Left lung (tissue), 10 donors: ENCODE results near the gene COL25A1. TPM values are rescaled to one million over a fixed set of nuclear protein-coding genes. Genes with fewer than 3 reads are reported as not detected.

Experiments
- ATAC-seq: fragments of 200-7000 bp; cut with Tn5 transposase; one replicate; pipeline ENCODE4 v1.9.1; 2020; ENCODE audit warnings: moderate library complexity
- DNase-seq, 4 donors: peaks; one replicate each; pipeline ENCODE4 v3.0.0-alpha.2; 2013 to 2020
- H3K27ac ChIP-seq, 2 donors: fragments of 200-600 bp; sonication (generic) in 1 of 2; one replicate each; pipeline versions ENCODE4 v1.5.0 to v1.8.0; 2020 to 2021
- H3K27me3 ChIP-seq, 2 donors: fragments of 200-600 bp; sonication (generic) in 1 of 2; one replicate each; pipeline versions ENCODE4 v1.5.0 to v1.8.0; 2020 to 2021
- H3K36me3 ChIP-seq, 2 donors: fragments of 200-600 bp; sonication (generic) in 1 of 2; one replicate each; pipeline versions ENCODE4 v1.5.0 to v1.8.0; 2020 to 2021
- H3K4me1 ChIP-seq, 2 donors: fragments of 200-600 bp; one replicate each; pipeline ENCODE4 v1.8.0; 2021
- H3K4me3 ChIP-seq, 2 donors: fragments of 200-600 bp; sonication (generic) in 1 of 2; one replicate each; pipeline versions ENCODE4 v1.5.0 to v1.8.0; 2020 to 2021; ENCODE audit warnings: mild to moderate bottlenecking in 1 of 2
- H3K9me3 ChIP-seq, 2 donors: fragments of 200-600 bp; sonication (generic) in 1 of 2; one replicate each; pipeline versions ENCODE4 v1.5.0 to v1.8.0; 2020 to 2021
- CTCF ChIP-seq, 2 donors: fragments of 200-600 bp; sonication (generic) in 1 of 2; IDR thresholded peaks; one replicate each; pipeline versions ENCODE4 v1.5.0 to v1.8.0; 2021; ENCODE audit warnings: antibody characterized with exemption in 2 of 2
- intact Hi-C, 2 donors: fragments of 100-400 bp; cut with DNase I; formaldehyde crosslinking; loops; one replicate each; pipeline versions ENCODE4 v1.11.2 to v1.14.2; 2022
- polyA plus RNA-seq, 6 donors: library from polyadenylated mRNA; unstranded; fragments of 120-200 nt; gene quantifications; one replicate each; pipeline ENCODE4 v1.2.1, GENCODE V29; 2013; ENCODE audit not compliant: insufficient read length in 6 of 6
- total RNA-seq, 2 donors: library from RNA; stranded (reverse); fragmentation: NEBNext Ultra II Directional; extraction: Animal tissue kit (Norgen Biotek cat#: 25700); gene quantifications; one replicate each; pipeline ENCODE4 v1.2.1, GENCODE V29; 2021
- donor health status: DM: no; HTN: yes; CAD: no.
- donor health status: DM: no; HTN: no; CAD: no.

COL25A1 gene
- total and polyA plus RNA-seq, 8 donors, result 0.13 to 1.8 (median 1.4) TPM

DNA sequence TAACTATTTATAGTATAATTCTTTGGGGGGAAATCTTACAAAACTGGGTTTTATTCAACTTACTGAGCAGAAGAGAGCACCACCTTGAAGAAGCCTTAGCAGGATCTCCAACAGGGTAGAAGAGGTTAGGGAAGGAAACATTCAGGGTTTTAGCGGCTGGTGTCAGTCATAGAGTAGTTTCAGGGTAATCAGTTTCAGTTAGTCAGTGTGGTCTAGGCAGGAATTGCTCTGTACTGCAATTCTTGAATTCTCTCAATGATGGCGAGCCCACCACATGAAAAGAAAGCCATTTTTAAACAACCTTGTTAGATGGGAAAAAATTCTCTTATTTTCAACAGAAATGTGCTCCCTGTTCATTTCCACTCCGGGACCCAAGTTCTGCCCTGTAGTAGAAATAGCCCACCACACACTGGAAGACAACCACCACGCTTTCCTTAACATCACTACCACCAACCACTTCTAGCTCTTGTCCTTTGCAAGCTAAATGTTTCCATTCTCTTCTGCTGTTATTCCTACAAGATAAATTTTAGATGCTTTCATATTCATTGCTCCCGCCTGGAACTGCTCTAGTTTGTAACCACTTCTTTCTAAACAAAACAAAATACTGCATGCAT, 25.9 kb downstream of the COL25A1 start:
- DNase-seq (no peak), ATAC-seq (no peak)
- Histone ChIP-seq H3K4me3 (no peak overlapping the region), H3K27ac (no peak overlapping the region), H3K27me3 (no peaks in the 10 kb centered on the region), H3K4me1 (no peaks in the 10 kb centered on the region), H3K36me3 (no peaks in the 10 kb centered on the region), H3K9me3 (no peaks in the 10 kb centered on the region)
- no peak for TF ChIP-seq CTCF (IDR thresholded peaks at IDR 0.05)
- intact Hi-C loops, result no loop called here

GRCh38 chr4:109275066-109275745, 27.3 kb downstream of the COL25A1 start:
- Histone ChIP-seq H3K4me1 (no peaks in the 10 kb centered on the region), H3K27me3 (no peaks in the 10 kb centered on the region), H3K9me3 (no peaks in the 10 kb centered on the region), H3K36me3 (no peaks in the 10 kb centered on the region), H3K27ac (no peak overlapping the region), H3K4me3 (no peak overlapping the region)
- DNase-seq (no peak), ATAC-seq (no peak)
- intact Hi-C loops, result no loop called here
- no peak for TF ChIP-seq CTCF (IDR thresholded peaks at IDR 0.05)

DNA sequence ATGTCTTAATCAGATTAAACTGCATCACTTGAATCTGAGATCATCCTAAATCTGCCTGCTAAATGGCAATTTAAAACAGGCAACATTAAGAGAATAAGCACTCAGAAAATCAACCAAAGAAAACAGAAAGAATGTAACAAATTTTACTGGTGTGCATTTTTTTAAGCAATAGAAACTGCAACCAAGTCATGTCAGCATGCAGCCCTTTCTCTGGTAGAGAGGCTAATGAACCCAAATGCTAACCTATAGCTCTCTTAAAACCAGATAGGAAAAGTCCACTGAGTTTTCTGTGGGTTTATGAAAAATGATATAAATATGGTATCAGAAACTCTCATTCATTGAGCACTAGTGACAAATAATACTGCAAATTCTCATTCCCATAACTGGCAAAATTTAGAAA, 35.6 kb downstream of the COL25A1 start:
- TF ChIP-seq CTCF (IDR thresholded peaks at IDR 0.05), result no peak
- Histone ChIP-seq H3K36me3 (no peaks in the 10 kb centered on the region), H3K27me3 (no peaks in the 10 kb centered on the region), H3K4me3 (no peak overlapping the region), H3K27ac (no peak overlapping the region), H3K9me3 (no peaks in the 10 kb centered on the region), H3K4me1 (no peaks in the 10 kb centered on the region)
- ATAC-seq, result no peak
- intact Hi-C loops, result no loop called here
- no peak for DNase-seq

GRCh38 chr4:109266236-109266635, 36.2 kb downstream of the COL25A1 start:
- H3K27ac ChIP-seq, result no peak overlapping the region
- no peak for TF ChIP-seq CTCF (IDR thresholded peaks at IDR 0.05)
- ATAC-seq (no peak), DNase-seq (no peak)
- no peaks in the 10 kb centered on the region for H3K27me3 ChIP-seq
- H3K4me3 ChIP-seq, result no peak overlapping the region
- intact Hi-C loops, result no loop called here
- H3K36me3 ChIP-seq, result no peaks in the 10 kb centered on the region
- H3K4me1 ChIP-seq, result no peaks in the 10 kb centered on the region
- no peaks in the 10 kb centered on the region for H3K9me3 ChIP-seq

- no peak for DNase-seq
- Histone ChIP-seq H3K4me3 (no peak overlapping the region), H3K27me3 (no peaks in the 10 kb centered on the region), H3K4me1 (no peaks in the 10 kb centered on the region), H3K9me3 (no peaks in the 10 kb centered on the region), H3K27ac (no peak overlapping the region), H3K36me3 (no peaks in the 10 kb centered on the region)
- no peak for TF ChIP-seq CTCF (IDR thresholded peaks at IDR 0.05)
- intact Hi-C loops, result no loop called here
- no peak for ATAC-seq
Observed at GRCh38 chr4:109263721-109264120, 38.7 kb downstream of the COL25A1 start.
